Tibial artery (tissue), 4 donors: Measurements from ENCODE around the gene CNTNAP2.

Experiments
- DNase-seq, 2 donors: peaks; one replicate each; pipeline ENCODE4 v3.0.0-alpha.2; 2019
- H3K27ac ChIP-seq, 2 donors: fragments of 200-600 bp; sonication (generic) in 1 of 2; 1 replicate in 1 of 2; 2 replicates in 1 of 2; pipeline ENCODE4 v1.5.1; 2018 to 2019; ENCODE audit warnings: mild to moderate bottlenecking in 1 of 2
- H3K27me3 ChIP-seq, 2 donors: fragments of 200-600 bp; sonication (generic) in 1 of 2; one replicate each; pipeline versions ENCODE4 v1.5.1 to v1.6.0; 2016 to 2019
- H3K36me3 ChIP-seq, 3 donors: fragments of 200-600 bp; sonication (generic) in 2 of 3; one replicate each; pipeline ENCODE4 v1.5.1; 2016 to 2019; ENCODE audit warnings: mild to moderate bottlenecking in 2 of 3
- H3K4me1 ChIP-seq, 4 donors: fragments of 200-600 bp; sonication (generic) in 2 of 4; 1 replicate in 3 of 4; 2 replicates in 1 of 4; pipeline ENCODE4 v1.5.1; 2016 to 2019
- H3K4me3 ChIP-seq, 2 donors: fragments of 200-600 bp; sonication (generic) in 1 of 2; 1 replicate in 1 of 2; 2 replicates in 1 of 2; pipeline ENCODE4 v1.5.1; 2018 to 2019; ENCODE audit warnings: mild to moderate bottlenecking in 2 of 2
- H3K9me3 ChIP-seq, 3 donors: fragments of 200-600 bp; sonication (generic) in 1 of 3; one replicate each; pipeline ENCODE4 v1.5.1; 2016 to 2019
- CTCF ChIP-seq, 2 experiments: fragments of 200-600 bp in 1 of 2; fragments of 450-650 bp in 1 of 2; IDR thresholded peaks; one replicate each; pipeline ENCODE4 v1.5.1; 2017 to 2019; ENCODE audit warnings: antibody characterized with exemption in 2 of 2, mild to moderate bottlenecking in 1 of 2, moderate library complexity in 1 of 2
- intact Hi-C: fragments of 100-400 bp; cut with DNase I; formaldehyde crosslinking; loops from one replicate; pipeline ENCODE4 v1.15.0; 2023; ENCODE audit warnings: low total_unique reads

The CNTNAP2 gene

GRCh38 chr7:148011753-148012152 is 1895.2 kb downstream of the CNTNAP2 start:
- Histone ChIP-seq H3K36me3 (no peaks in the 10 kb centered on the region), H3K27me3 (no peaks in the 10 kb centered on the region), H3K9me3 (no peaks in the 10 kb centered on the region), H3K27ac (no peak overlapping the region), H3K4me3 (no peak overlapping the region), H3K4me1 (no peaks in the 10 kb centered on the region)
- intact Hi-C loops: no loop called here
- DNase-seq: no peak
- TF ChIP-seq CTCF (IDR thresholded peaks at IDR 0.05): no peak

GRCh38 chr7:148014001-148014400 is 1897.4 kb downstream of the CNTNAP2 start:
- no peak for DNase-seq
- no peaks in the 10 kb centered on the region for H3K4me1 ChIP-seq
- no peaks in the 10 kb centered on the region for H3K27me3 ChIP-seq
- H3K27ac ChIP-seq: no peak overlapping the region
- no peak overlapping the region for H3K4me3 ChIP-seq
- intact Hi-C loops: no loop called here
- no peaks in the 10 kb centered on the region for H3K36me3 ChIP-seq
- H3K9me3 ChIP-seq: no peaks in the 10 kb centered on the region
- no peak for TF ChIP-seq CTCF (IDR thresholded peaks at IDR 0.05)

GRCh38 chr7:148014541-148014940 is 1897.9 kb downstream of the CNTNAP2 start:
- no peak for DNase-seq
- no peaks in the 10 kb centered on the region for H3K4me1 ChIP-seq
- no peak overlapping the region for H3K4me3 ChIP-seq
- H3K27me3 ChIP-seq: no peaks in the 10 kb centered on the region
- TF ChIP-seq CTCF (IDR thresholded peaks at IDR 0.05): no peak
- no peak overlapping the region for H3K27ac ChIP-seq
- intact Hi-C loops: no loop called here
- H3K9me3 ChIP-seq: no peaks in the 10 kb centered on the region
- H3K36me3 ChIP-seq: no peaks in the 10 kb centered on the region

GRCh38 chr7:148017126-148017525 is 1900.5 kb downstream of the CNTNAP2 start:
- TF ChIP-seq CTCF (IDR thresholded peaks at IDR 0.05): no peak
- intact Hi-C loops: no loop called here

GRCh38 chr7:148020679-148021078 is 1904.1 kb downstream of the CNTNAP2 start:
- intact Hi-C loops: no loop called here
- DNase-seq: no peak
- no peaks in the 10 kb centered on the region for H3K27me3 ChIP-seq
- H3K4me3 ChIP-seq: no peak overlapping the region
- H3K36me3 ChIP-seq: no peaks in the 10 kb centered on the region
- no peak for TF ChIP-seq CTCF (IDR thresholded peaks at IDR 0.05)
- H3K4me1 ChIP-seq: no peaks in the 10 kb centered on the region
- H3K9me3 ChIP-seq: no peaks in the 10 kb centered on the region
- no peak overlapping the region for H3K27ac ChIP-seq

More at GRCh38 chr7:148017126-148017525, 1900.5 kb downstream of the CNTNAP2 start:
- Histone ChIP-seq H3K9me3 (no peaks in the 10 kb centered on the region), H3K4me3 (no peak overlapping the region), H3K4me1 (no peaks in the 10 kb centered on the region), H3K27ac (no peak overlapping the region), H3K27me3 (no peaks in the 10 kb centered on the region), H3K36me3 (no peaks in the 10 kb centered on the region)
- DNase-seq: no peak

GRCh38 chr7:148021507-148022045 is 1905.0 kb downstream of the CNTNAP2 start:
- no peak for TF ChIP-seq CTCF (IDR thresholded peaks at IDR 0.05)
- Histone ChIP-seq H3K36me3 (no peaks in the 10 kb centered on the region), H3K27me3 (no peaks in the 10 kb centered on the region), H3K9me3 (no peaks in the 10 kb centered on the region), H3K4me3 (no peak overlapping the region), H3K4me1 (no peaks in the 10 kb centered on the region), H3K27ac (no peak overlapping the region)
- intact Hi-C loops: no loop called here
- DNase-seq: no peak
